Activated CD8-positive, alpha-beta T cell treated with anti-CD3 and anti-CD28 coated beads for 36 hours (primary cell): ENCODE results near the gene CDCA7L. TPM values are rescaled to one million over a fixed set of nuclear protein-coding genes. Genes with fewer than 3 reads are reported as not detected.

Experiments used
- ATAC-seq: fragments of 200-7000 bp; cut with Tn5 transposase; one replicate; pipeline ENCODE4 v1.10.0; 2021; ENCODE audit warnings: mild to moderate bottlenecking, moderate library complexity
- CTCF ChIA-PET: fragments of 350-600 bp; sonication (Branson Sonifier 250); formaldehyde crosslinking; loops from one replicate; lab custom pipeline; 2021; ENCODE audit warnings: antibody characterized with exemption; lab: Charles Lee
- POLR2A ChIA-PET: fragments of 350-600 bp; sonication (Branson Sonifier 250); formaldehyde crosslinking; loops from one replicate; lab custom pipeline; 2021; ENCODE audit warnings: antibody characterized with exemption; lab: Charles Lee
- DNase-seq: peaks from one replicate; pipeline ENCODE4 v3.0.0-alpha.2; 2020
- H3K27ac Mint-ChIP-seq: one replicate; pipeline ENCODE4 v1.8.0; 2021; ENCODE audit warnings: mild to moderate bottlenecking, mixed read lengths
- H3K27me3 Mint-ChIP-seq: one replicate; pipeline ENCODE4 v1.8.0; 2021; ENCODE audit warnings: mixed read lengths
- H3K36me3 Mint-ChIP-seq: one replicate; pipeline ENCODE4 v1.8.0; 2021; ENCODE audit warnings: low read depth, mixed read lengths
- H3K4me1 Mint-ChIP-seq: one replicate; pipeline ENCODE4 v1.8.0; 2021; ENCODE audit warnings: low read depth, mixed read lengths
- H3K4me3 Mint-ChIP-seq: one replicate; pipeline ENCODE4 v1.8.0; 2021; ENCODE audit warnings: mild to moderate bottlenecking, moderate library complexity, mixed read lengths
- H3K9me3 Mint-ChIP-seq: one replicate; pipeline ENCODE4 v1.8.0; 2021; ENCODE audit warnings: mixed read lengths
- CTCF ChIP-seq: fragments of 200-600 bp; IDR thresholded peaks from one replicate; pipeline ENCODE4 v1.8.0; 2022; ENCODE audit warnings: antibody characterized with exemption, mild to moderate bottlenecking
- intact Hi-C: fragments of 100-400 bp; cut with micrococcal nuclease; formaldehyde crosslinking; loops from one replicate; pipeline ENCODE4 v1.10.0; 2022
- total RNA-seq, 2 experiments: library from RNA; stranded (reverse); gene quantifications; one replicate each; pipeline ENCODE4 v1.2.3, GENCODE V29; 2021

CDCA7L gene
- total RNA-seq, 2 experiments from 2014 or later = 101 to 102 TPM

GRCh38 chr7:21851559-21851967 is 94.1 kb downstream of the CDCA7L start:
- ChIA-PET CTCF (no interaction called here), POLR2A (no interaction called here)
- no peak for TF ChIP-seq CTCF
- Mint-ChIP-seq H3K9me3 (peaks cover 4% of the 10 kb centered on the region), H3K27ac (peak overlapping the region; percentile 92), H3K36me3 (peaks cover 7% of the 10 kb centered on the region), H3K4me1 (peaks cover 20% of the 10 kb centered on the region), H3K27me3 (no peaks in the 10 kb centered on the region), H3K4me3 (peak overlapping the region; percentile 57)
- intact Hi-C loops = no loop called here
- ATAC-seq (peak; percentile 47), DNase-seq (no peak)
